Activated T-cell treated with anti-CD3 and anti-CD28 coated beads for 1 hour (primary cell): ENCODE data around the gene AGK.

ENCODE experiments used
- DNase-seq: peaks from one replicate; pipeline ENCODE4 v3.0.0-alpha.2; 2020; ENCODE audit warnings: low read depth

AGK gene

GRCh38 chr7:141648276-141649114, 97.3 kb downstream of the AGK start:
- no peak for DNase-seq

GRCh38 chr7:141649137-141649864, 98.1 kb downstream of the AGK start:
- no peak for DNase-seq

GRCh38 chr7:141649865-141650634, 98.8 kb downstream of the AGK start:
- no peak for DNase-seq

- DNase-seq = no peak
These were observed 100.2 kb downstream of the AGK start for GRCh38 chr7:141651417-141651816.

- no peak for DNase-seq
These were observed 101.5 kb downstream of the AGK start for GRCh38 chr7:141652691-141653090.

GRCh38 chr7:141654551-141654950, 103.3 kb downstream of the AGK start:
- peak; percentile 37 for DNase-seq

GRCh38 chr7:141659501-141659900, 108.3 kb downstream of the AGK start:
- no peak for DNase-seq

- no peak for DNase-seq
These were observed 109.0 kb downstream of the AGK start for GRCh38 chr7:141660259-141660658.

GRCh38 chr7:141663081-141663849, 112.1 kb downstream of the AGK start:
- DNase-seq = no peak

- no peak for DNase-seq
These were observed 113.2 kb downstream of the AGK start for GRCh38 chr7:141664450-141664849.

- no peak for DNase-seq
These were observed 114.2 kb downstream of the AGK start for GRCh38 chr7:141665208-141666035.

GRCh38 chr7:141666071-141666470, 114.9 kb downstream of the AGK start:
- DNase-seq = no peak

- no peak for DNase-seq
These were observed 117.6 kb downstream of the AGK start for GRCh38 chr7:141668853-141669252.

- DNase-seq = no peak
These were observed 120.7 kb downstream of the AGK start for GRCh38 chr7:141671705-141672496.

- DNase-seq = no peak
These were observed 122.1 kb downstream of the AGK start for GRCh38 chr7:141673346-141673745.

- DNase-seq = no peak
These were observed 123.0 kb downstream of the AGK start for GRCh38 chr7:141674171-141674671.

GRCh38 chr7:141674702-141675101, 123.5 kb downstream of the AGK start:
- no peak for DNase-seq

- DNase-seq = no peak
These were observed 124.4 kb downstream of the AGK start for GRCh38 chr7:141675436-141676215.

- no peak for DNase-seq
These were observed 125.4 kb downstream of the AGK start for GRCh38 chr7:141676618-141677017.
